ENCODE results near the gene CT45A6.
"Not testable (repeated sequence)": the region's sequence is repeated elsewhere in the genome, so short reads cannot be mapped to it uniquely, and the experiment has no call there.

Gene CT45A6, protein sequence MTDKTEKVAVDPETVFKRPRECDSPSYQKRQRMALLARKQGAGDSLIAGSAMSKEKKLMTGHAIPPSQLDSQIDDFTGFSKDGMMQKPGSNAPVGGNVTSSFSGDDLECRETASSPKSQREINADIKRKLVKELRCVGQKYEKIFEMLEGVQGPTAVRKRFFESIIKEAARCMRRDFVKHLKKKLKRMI
- long read RNA-seq, donor 1 = 0 reads
- long read RNA-seq, donor 2 = 0 reads
- long read RNA-seq, donor 3 = 0 reads
- long read RNA-seq, donor 4 = 0 reads
- long read RNA-seq, donor 5 = 0 reads
- long read RNA-seq, donor 6 = 0 reads
- long read RNA-seq, donor 7 = 0 reads
- long read RNA-seq, donor 8 = 0 reads

DNA sequence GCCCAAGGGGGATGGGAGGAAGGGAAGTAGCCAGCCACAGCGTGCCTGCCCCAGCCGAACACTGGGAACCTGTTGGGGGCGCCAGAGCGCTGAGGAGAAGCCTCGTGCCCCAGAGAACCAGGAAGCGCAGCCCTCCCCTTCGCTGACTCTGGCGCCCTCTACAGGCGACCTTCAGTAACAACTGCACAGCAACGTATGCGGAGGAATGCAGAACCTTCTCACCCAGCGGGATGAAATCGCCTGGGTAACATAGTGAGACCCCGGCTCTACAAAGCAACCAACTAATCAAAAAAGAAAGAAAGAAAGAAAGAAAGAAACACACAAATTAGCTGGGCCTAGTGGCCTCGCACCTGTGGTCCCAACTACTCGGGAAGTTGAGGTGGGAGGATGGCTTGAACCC, at the start of gene CT45A6:
Gene CT45A6, minus strand, starts transcription at position 101 of the 400 bp plus-strand sequence. CDS start 3,794 bp downstream, outside the sequence.
- DNase-seq = not testable (repeated sequence)

DNA sequence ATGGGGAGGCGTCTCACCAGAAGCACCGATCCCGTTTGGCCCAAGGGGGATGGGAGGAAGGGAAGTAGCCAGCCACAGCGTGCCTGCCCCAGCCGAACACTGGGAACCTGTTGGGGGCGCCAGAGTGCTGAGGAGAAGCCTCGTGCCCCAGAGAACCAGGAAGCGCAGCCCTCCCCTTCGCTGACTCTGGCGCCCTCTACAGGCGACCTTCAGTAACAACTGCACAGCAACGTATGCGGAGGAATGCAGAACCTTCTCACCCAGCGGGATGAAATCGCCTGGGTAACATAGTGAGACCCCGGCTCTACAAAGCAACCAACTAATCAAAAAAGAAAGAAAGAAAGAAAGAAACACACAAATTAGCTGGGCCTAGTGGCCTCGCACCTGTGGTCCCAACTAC, 34.6 kb upstream of the CT45A6 start, which contains the start of gene CT45A7:
Gene CT45A7, minus strand, starts transcription at position 101 of the 400 bp plus-strand sequence. CDS start 3,747 bp downstream, outside the sequence.
- not testable (repeated sequence) for DNase-seq

DNA sequence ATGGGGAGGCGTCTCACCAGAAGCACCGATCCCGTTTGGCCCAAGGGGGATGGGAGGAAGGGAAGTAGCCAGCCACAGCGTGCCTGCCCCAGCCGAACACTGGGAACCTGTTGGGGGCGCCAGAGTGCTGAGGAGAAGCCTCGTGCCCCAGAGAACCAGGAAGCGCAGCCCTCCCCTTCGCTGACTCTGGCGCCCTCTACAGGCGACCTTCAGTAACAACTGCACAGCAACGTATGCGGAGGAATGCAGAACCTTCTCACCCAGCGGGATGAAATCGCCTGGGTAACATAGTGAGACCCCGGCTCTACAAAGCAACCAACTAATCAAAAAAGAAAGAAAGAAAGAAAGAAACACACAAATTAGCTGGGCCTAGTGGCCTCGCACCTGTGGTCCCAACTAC, 17.3 kb upstream of the CT45A6 start, which contains the start of gene CT45A2:
Gene CT45A2, minus strand, starts transcription at position 101 of the 400 bp plus-strand sequence. CDS start 3,747 bp downstream, outside the sequence.
- DNase-seq = not testable (repeated sequence)

DNA sequence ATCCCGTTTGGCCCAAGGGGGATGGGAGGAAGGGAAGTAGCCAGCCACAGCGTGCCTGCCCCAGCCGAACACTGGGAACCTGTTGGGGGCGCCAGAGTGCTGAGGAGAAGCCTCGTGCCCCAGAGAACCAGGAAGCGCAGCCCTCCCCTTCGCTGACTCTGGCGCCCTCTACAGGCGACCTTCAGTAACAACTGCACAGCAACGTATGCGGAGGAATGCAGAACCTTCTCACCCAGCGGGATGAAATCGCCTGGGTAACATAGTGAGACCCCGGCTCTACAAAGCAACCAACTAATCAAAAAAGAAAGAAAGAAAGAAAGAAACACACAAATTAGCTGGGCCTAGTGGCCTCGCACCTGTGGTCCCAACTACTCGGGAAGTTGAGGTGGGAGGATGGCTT, 17.2 kb downstream of the CT45A6 start, which contains the start of gene CT45A5:
Gene CT45A5, minus strand, starts transcription at position 101 of the 400 bp plus-strand sequence. CDS start 3,774 bp downstream, outside the sequence.
- not testable (repeated sequence) for DNase-seq

DNA sequence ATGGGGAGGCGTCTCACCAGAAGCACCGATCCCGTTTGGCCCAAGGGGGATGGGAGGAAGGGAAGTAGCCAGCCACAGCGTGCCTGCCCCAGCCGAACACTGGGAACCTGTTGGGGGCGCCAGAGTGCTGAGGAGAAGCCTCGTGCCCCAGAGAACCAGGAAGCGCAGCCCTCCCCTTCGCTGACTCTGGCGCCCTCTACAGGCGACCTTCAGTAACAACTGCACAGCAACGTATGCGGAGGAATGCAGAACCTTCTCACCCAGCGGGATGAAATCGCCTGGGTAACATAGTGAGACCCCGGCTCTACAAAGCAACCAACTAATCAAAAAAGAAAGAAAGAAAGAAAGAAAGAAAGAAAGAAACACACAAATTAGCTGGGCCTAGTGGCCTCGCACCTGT, 34.5 kb downstream of the CT45A6 start, which contains the start of gene CT45A3:
Gene CT45A3, minus strand, starts transcription at position 101 of the 400 bp plus-strand sequence. CDS start 3,747 bp downstream, outside the sequence.
- DNase-seq = not testable (repeated sequence)

DNA sequence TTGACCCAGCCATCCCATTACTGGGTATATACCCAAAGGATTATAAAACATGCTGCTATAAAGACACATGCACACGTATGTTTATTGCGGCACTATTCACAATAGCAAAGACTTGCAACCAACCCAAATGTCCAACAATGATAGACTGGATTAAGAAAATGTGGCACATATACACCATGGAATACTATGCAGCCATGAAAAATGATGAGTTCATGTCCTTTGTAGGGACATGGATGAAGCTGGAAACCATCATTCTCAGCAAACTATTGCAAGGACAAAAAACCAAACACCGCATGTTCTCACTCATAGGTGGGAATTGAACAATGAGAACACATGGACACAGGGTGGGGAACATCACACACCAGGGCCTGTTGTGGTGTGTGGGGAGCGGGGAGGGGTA, 57.8 kb downstream of the CT45A6 start:
- DNase-seq = not testable (repeated sequence)
